Measurements from ENCODE around the gene INTS1. TPM values are rescaled to one million over a fixed set of nuclear protein-coding genes. Genes with fewer than 3 reads are reported as not detected.

The INTS1 gene
- total RNA-seq, 1 donor from 2014 or later, result 81.9 TPM

DNA sequence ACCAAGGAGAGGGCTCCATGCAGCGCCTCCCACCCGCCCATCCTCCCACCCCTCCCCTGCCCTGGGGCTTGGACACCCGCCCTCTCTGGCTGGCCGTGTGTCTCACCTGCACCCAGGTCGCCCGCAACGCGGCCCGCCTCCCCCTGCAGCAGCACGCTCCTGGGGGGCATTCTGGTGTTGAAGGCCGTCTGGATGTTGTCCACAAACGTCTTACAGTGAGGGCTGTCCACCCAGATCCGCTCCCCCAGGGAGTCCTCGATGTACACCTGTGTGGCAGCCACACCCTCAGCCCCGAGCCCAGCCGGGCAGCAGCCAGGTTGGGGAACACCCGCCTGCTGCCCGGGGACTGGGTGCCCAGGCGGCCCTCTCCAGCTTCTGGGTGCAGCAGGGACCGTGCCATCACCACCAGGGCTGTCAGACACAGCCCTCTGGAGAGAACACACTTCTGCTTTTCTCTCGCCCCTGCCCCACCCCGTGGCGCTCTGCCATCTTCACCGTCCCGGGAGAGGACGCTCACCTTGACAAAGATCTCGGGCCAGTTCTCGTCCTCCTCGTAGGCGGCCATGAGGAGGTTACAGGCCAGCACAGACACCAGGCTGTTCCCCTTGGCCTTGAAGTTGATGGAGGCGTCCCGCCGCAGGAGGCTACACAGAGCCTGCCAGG is 4.7 kb downstream of the INTS1 start:
- no peak for DNase-seq (ENCODE audit: low read depth)
- H3K36me3 Mint-ChIP-seq (ENCODE audit: low read depth, unreplicated experiment), result peaks cover 4% of the 10 kb centered on the region
- Histone ChIP-seq H3K27me3 (ENCODE audit: insufficient read depth, low read length) (no peaks in the 10 kb centered on the region), H3K79me2 (ENCODE audit: insufficient read depth, low read length) (peaks cover 37% of the 10 kb centered on the region), H3K36me3 (ENCODE audit: insufficient read depth, low read length) (peaks cover 5% of the 10 kb centered on the region), H3K9ac (ENCODE audit: low read length) (no peak overlapping the region), H3K4me3 (ENCODE audit: insufficient read depth, low read depth, low read length) (no peak overlapping the region), H3K9me3 (ENCODE audit: insufficient read depth, low read depth, low read length) (no peaks in the 10 kb centered on the region), H3K4me2 (ENCODE audit: low read length) (no peak overlapping the region), H3K4me1 (ENCODE audit: insufficient read depth, low read length) (peaks cover 8% of the 10 kb centered on the region), H4K20me1 (ENCODE audit: insufficient read depth, low read length) (peaks cover 37% of the 10 kb centered on the region), H2AFZ (ENCODE audit: low read depth, low read length) (no peak overlapping the region), H3K27ac (ENCODE audit: low read depth, low read length) (no peak overlapping the region)
- no peaks in the 10 kb centered on the region for H3K27me3 Mint-ChIP-seq (ENCODE audit: low read depth, unreplicated experiment)
- no peak overlapping the region for H3K4me3 Mint-ChIP-seq (ENCODE audit: unreplicated experiment)
- peaks cover 2% of the 10 kb centered on the region for H3K4me1 Mint-ChIP-seq (ENCODE audit: low read depth, unreplicated experiment)
- TF ChIP-seq, protein P1, sequence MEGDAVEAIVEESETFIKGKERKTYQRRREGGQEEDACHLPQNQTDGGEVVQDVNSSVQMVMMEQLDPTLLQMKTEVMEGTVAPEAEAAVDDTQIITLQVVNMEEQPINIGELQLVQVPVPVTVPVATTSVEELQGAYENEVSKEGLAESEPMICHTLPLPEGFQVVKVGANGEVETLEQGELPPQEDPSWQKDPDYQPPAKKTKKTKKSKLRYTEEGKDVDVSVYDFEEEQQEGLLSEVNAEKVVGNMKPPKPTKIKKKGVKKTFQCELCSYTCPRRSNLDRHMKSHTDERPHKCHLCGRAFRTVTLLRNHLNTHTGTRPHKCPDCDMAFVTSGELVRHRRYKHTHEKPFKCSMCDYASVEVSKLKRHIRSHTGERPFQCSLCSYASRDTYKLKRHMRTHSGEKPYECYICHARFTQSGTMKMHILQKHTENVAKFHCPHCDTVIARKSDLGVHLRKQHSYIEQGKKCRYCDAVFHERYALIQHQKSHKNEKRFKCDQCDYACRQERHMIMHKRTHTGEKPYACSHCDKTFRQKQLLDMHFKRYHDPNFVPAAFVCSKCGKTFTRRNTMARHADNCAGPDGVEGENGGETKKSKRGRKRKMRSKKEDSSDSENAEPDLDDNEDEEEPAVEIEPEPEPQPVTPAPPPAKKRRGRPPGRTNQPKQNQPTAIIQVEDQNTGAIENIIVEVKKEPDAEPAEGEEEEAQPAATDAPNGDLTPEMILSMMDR (IDR thresholded peaks at IDR 0.05; ENCODE audit: insufficient read depth, low read depth, low read length), result no peak
- no peak for TF ChIP-seq EZH2 (IDR thresholded peaks at IDR 0.05; ENCODE audit: insufficient read depth, low read length)
- no peaks in the 10 kb centered on the region for H3K9me3 Mint-ChIP-seq (ENCODE audit: unreplicated experiment)
- no peak for FAIRE-seq
- H3K27ac Mint-ChIP-seq (ENCODE audit: unreplicated experiment), result peak overlapping the region; percentile 58

DNA sequence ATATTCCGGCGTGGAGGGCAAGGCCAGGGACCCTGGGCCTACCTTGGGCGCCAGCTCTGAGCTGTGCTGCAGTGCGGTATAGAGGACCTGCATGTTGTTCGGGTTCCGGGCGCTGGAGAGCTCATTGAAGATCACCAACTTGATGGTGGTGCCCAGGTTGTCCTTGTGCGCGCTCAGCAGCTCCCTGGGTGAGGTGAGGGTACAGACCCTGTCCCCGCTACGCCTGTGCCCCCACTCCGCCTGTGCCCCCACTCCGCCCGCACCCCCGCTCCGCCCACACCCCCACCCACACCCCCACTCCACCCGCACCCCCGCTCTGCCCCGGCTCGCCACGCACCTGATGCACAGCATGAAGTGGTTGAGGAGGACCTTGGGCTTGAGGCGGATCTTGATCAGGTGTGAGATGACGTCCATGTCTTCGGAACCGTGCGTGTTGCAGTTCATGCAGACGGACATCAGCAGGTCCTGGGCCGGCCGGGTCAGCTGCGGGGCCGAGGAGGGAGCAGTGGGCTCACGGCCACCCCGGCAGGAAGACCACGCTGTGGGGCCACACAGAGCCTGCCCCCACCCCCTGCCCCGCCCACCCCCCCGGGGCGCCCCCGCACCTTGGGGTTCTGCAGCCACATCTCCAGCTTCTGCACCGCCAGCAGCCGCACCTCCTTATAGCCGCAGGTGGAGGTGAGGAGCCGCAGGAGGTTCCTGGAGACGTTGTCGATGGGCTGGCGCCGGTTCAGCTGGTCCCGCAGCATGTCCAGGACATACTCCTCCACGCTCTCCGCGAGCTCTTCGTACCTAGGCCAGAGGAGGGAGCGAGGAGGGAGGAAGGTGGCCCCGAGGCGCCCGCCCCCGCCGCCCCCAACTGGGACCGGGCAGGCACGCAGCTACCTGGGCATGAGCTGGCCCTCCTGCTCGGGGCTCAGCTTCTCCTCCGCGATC is 5.6 kb downstream of the INTS1 start:
- Mint-ChIP-seq H3K36me3 (ENCODE audit: low read depth, unreplicated experiment) (peaks cover 4% of the 10 kb centered on the region), H3K9me3 (ENCODE audit: unreplicated experiment) (no peaks in the 10 kb centered on the region), H3K27ac (ENCODE audit: unreplicated experiment) (no peak overlapping the region), H3K27me3 (ENCODE audit: low read depth, unreplicated experiment) (no peaks in the 10 kb centered on the region), H3K4me1 (ENCODE audit: low read depth, unreplicated experiment) (peaks cover 2% of the 10 kb centered on the region), H3K4me3 (ENCODE audit: unreplicated experiment) (no peak overlapping the region)
- H3K4me2 ChIP-seq (ENCODE audit: low read length), result no peak overlapping the region
- no peaks in the 10 kb centered on the region for H3K9me3 ChIP-seq (ENCODE audit: insufficient read depth, low read depth, low read length)
- H3K4me3 ChIP-seq (ENCODE audit: insufficient read depth, low read depth, low read length), result no peak overlapping the region
- H3K27ac ChIP-seq (ENCODE audit: low read depth, low read length), result no peak overlapping the region
- H3K9ac ChIP-seq (ENCODE audit: low read length), result no peak overlapping the region
- peaks cover 5% of the 10 kb centered on the region for H3K36me3 ChIP-seq (ENCODE audit: insufficient read depth, low read length)
- no peak for DNase-seq (ENCODE audit: low read depth)
- TF ChIP-seq, protein P1 (IDR thresholded peaks at IDR 0.05; ENCODE audit: insufficient read depth, low read depth, low read length), result no peak
- TF ChIP-seq EZH2 (IDR thresholded peaks at IDR 0.05; ENCODE audit: insufficient read depth, low read length), result no peak
- peaks cover 32% of the 10 kb centered on the region for H3K79me2 ChIP-seq (ENCODE audit: insufficient read depth, low read length)
- H4K20me1 ChIP-seq (ENCODE audit: insufficient read depth, low read length), result peaks cover 34% of the 10 kb centered on the region
- H2AFZ ChIP-seq (ENCODE audit: low read depth, low read length), result no peak overlapping the region
- FAIRE-seq, result no peak
- H3K4me1 ChIP-seq (ENCODE audit: insufficient read depth, low read length), result peaks cover 8% of the 10 kb centered on the region
- no peaks in the 10 kb centered on the region for H3K27me3 ChIP-seq (ENCODE audit: insufficient read depth, low read length)
